ENCODE measurements around the gene ZNF385B. TPM values are rescaled to one million over a fixed set of nuclear protein-coding genes. Genes with fewer than 3 reads are reported as not detected.

ZNF385B gene
- total and polyA plus RNA-seq, 11 donors, result 0.07 to 12.2 (median 2.3) TPM

DNA sequence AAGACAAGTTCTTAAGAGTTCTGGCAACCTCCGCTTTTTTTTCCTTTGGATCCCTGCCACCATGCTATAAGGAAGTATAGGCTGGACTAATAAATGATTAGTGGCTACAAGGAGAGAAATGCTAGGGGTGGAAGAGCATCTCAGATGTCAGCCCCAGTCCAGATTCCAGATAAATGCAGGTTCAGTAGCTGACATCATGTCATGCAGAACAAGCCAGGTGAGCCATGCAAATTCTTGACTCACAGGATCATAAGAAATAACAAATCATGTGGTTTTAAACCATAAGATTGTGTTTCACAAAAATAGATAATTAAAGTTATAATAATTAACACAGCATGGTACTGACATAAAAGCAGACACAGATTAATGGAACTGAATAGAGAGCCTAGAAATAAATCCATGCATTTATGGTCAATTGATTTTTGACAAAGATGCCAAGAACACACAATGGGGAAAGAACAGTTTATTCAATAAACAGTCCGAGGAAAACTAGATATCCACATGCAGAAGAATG, 443.9 kb downstream of the ZNF385B start:
- ATAC-seq (no peak), DNase-seq (no peak)
- Histone ChIP-seq H3K27me3 (no peaks in the 10 kb centered on the region), H3K4me3 (no peak overlapping the region), H3K9me3 (no peaks in the 10 kb centered on the region), H3K27ac (no peak overlapping the region), H3K36me3 (no peaks in the 10 kb centered on the region), H3K4me1 (no peaks in the 10 kb centered on the region)
- 26 to 73% (median 54%) methylated on average over 2 of the region's 2 CpGs for WGBS, 4 donors
- no peak for TF ChIP-seq CTCF (IDR thresholded peaks at IDR 0.05)
- no peak for TF ChIP-seq POLR2A (IDR thresholded peaks at IDR 0.05)
- intact Hi-C loops (cut with DNase I), result loop anchor here in 1 of 10 donors (10.0 kb wide), 1 partner anchor 193 kb away; no protein-coding TSS in a partner anchor

GRCh38 chr2:179412112-179412511, 449.3 kb downstream of the ZNF385B start:
- Histone ChIP-seq H3K4me3 (no peak overlapping the region), H3K27me3 (peaks cover 0 to 10% (median 0%) of the 10 kb centered on the region in 9 donors), H3K27ac (no peak overlapping the region), H3K4me1 (no peaks in the 10 kb centered on the region), H3K9me3 (no peaks in the 10 kb centered on the region), H3K36me3 (no peaks in the 10 kb centered on the region)
- 84 to 90% (median 90%) methylated on average over 3 of the region's 3 CpGs for WGBS, 4 donors
- intact Hi-C loops (cut with DNase I), result loop anchor here in 2 of 10 donors (5.0 to 10.0 kb wide), 2 partner anchors 187 to 335 kb away; no protein-coding TSS in a partner anchor
- no peak for ATAC-seq
- DNase-seq, result no peak
- TF ChIP-seq POLR2A (IDR thresholded peaks at IDR 0.05) (no peak), CTCF (IDR thresholded peaks at IDR 0.05) (no peak)

DNA sequence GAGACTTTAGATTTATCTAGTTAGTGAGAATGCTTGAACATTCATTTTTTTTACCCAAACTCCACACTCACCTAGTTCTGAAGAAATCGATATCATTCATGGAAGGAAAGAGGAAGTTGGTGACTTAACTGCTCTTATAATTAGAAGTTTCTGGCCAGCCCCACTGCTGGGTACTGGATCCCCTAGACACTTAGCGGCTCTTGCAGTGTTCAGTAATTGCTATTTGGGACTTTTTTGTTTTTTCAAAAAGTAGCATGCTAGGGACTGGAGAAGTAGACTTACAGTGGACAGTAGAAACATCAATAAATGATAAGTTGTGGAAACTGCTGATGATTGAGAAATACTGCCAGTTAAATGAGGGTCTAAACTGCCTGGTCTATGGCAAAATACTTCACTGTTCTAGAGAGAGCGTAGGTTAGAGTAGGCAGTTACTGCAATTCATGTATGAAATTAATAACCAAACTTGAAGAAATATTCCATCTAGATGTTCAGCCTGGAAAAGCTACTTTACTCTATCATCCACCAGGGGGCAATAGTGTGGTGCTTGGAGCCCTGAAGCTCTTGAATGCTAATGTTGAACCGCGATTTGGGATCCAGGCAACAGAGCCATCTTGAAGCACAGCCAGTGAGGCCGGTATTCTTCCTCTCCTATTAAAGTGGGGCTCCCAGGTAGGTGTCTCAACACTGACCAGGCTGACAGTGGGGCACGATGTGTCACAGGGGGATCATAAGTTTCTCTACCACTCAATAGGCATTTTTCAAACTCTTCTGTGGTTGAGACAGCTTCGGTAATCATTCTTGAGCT, 450.7 kb downstream of the ZNF385B start:
- Histone ChIP-seq H3K27me3 (peaks cover 0 to 11% (median 0%) of the 10 kb centered on the region in 9 donors), H3K9me3 (no peaks in the 10 kb centered on the region), H3K4me3 (peak overlapping the region in 1 of 12 donors; percentile 14), H3K4me1 (no peaks in the 10 kb centered on the region), H3K36me3 (no peaks in the 10 kb centered on the region), H3K27ac (no peak overlapping the region)
- intact Hi-C loops (cut with DNase I), result loop anchor here in 4 of 10 donors (2.0 to 10.0 kb wide), 3 partner anchors 186 to 340 kb away; no protein-coding TSS in a partner anchor
- ATAC-seq, result peak in 3 of 4 donors; percentile 49 to 73 (median 50)
- DNase-seq, result peak in 2 of 5 donors; percentile 17 to 40
- TF ChIP-seq CTCF (IDR thresholded peaks at IDR 0.05) (peak; percentile 58 to 81 (median 68)), POLR2A (IDR thresholded peaks at IDR 0.05) (no peak)
- 27 to 37% (median 31%) methylated on average over 8 of the region's 8 CpGs for WGBS, 4 donors

- intact Hi-C loops (cut with DNase I), result no loop called here
- DNase-seq (no peak), ATAC-seq (no peak)
These were observed 457.8 kb downstream of the ZNF385B start for GRCh38 chr2:179403624-179404023.

More at GRCh38 chr2:179403624-179404023, 457.8 kb downstream of the ZNF385B start:
- TF ChIP-seq CTCF (IDR thresholded peaks at IDR 0.05) (no peak), POLR2A (IDR thresholded peaks at IDR 0.05) (no peak)
- Histone ChIP-seq H3K4me3 (no peak overlapping the region), H3K27me3 (peaks cover 0 to 12% (median 0%) of the 10 kb centered on the region in 9 donors), H3K36me3 (no peaks in the 10 kb centered on the region), H3K4me1 (no peaks in the 10 kb centered on the region), H3K9me3 (no peaks in the 10 kb centered on the region), H3K27ac (no peak overlapping the region)

Measured in heart left ventricle (tissue), 16 donors.